HK-2 (cell line): Measurements from ENCODE around the gene LEPROT.
"Not testable (repeated sequence)": the region's sequence is repeated elsewhere in the genome, so short reads cannot be mapped to it uniquely, and the experiment has no call there.

Experiments used
- DNase-seq: peaks from one replicate; pipeline ENCODE4 v3.0.0-alpha.2; 2018; ENCODE audit not compliant: unreplicated experiment

LEPROT gene

GRCh38 chr1:65437616-65438015, 17.1 kb downstream of the LEPROT start:
- no peak for DNase-seq

GRCh38 chr1:65440322-65440900, 19.9 kb downstream of the LEPROT start:
- DNase-seq, result no peak

- no peak for DNase-seq
Measured at GRCh38 chr1:65440915-65441314, 20.4 kb downstream of the LEPROT start.

GRCh38 chr1:65441464-65441863, 21.0 kb downstream of the LEPROT start:
- DNase-seq, result no peak

- no peak for DNase-seq
Measured at GRCh38 chr1:65442442-65442841, 22.0 kb downstream of the LEPROT start.

GRCh38 chr1:65443647-65444046, 23.2 kb downstream of the LEPROT start:
- DNase-seq, result no peak

GRCh38 chr1:65444128-65444640, 23.7 kb downstream of the LEPROT start:
- no peak for DNase-seq

GRCh38 chr1:65445837-65446236, 25.4 kb downstream of the LEPROT start:
- DNase-seq, result no peak

GRCh38 chr1:65449214-65449823, 28.9 kb downstream of the LEPROT start:
- no peak for DNase-seq

GRCh38 chr1:65455678-65456077, 35.2 kb downstream of the LEPROT start:
- DNase-seq, result not testable (repeated sequence)

- no peak for DNase-seq
Measured at GRCh38 chr1:65456481-65456880, 36.0 kb downstream of the LEPROT start.

GRCh38 chr1:65457868-65458267, 37.4 kb downstream of the LEPROT start:
- no peak for DNase-seq

- DNase-seq, result no peak
Measured at GRCh38 chr1:65458730-65459396, 38.4 kb downstream of the LEPROT start.

GRCh38 chr1:65459397-65459768, 38.9 kb downstream of the LEPROT start:
- no peak for DNase-seq

GRCh38 chr1:65465837-65466236, 45.4 kb downstream of the LEPROT start:
- DNase-seq, result not testable (repeated sequence)

- no peak for DNase-seq
Measured at GRCh38 chr1:65467536-65467935, 47.1 kb downstream of the LEPROT start.

GRCh38 chr1:65469126-65469888, 48.8 kb downstream of the LEPROT start:
- no peak for DNase-seq

GRCh38 chr1:65469889-65470340, 49.4 kb downstream of the LEPROT start:
- DNase-seq, result no peak

- no peak for DNase-seq
Measured at GRCh38 chr1:65470766-65471165, 50.3 kb downstream of the LEPROT start.

- DNase-seq, result no peak
Measured at GRCh38 chr1:65471213-65471833, 50.9 kb downstream of the LEPROT start.

GRCh38 chr1:65471861-65472332, 51.4 kb downstream of the LEPROT start:
- no peak for DNase-seq

- no peak for DNase-seq
Measured at GRCh38 chr1:65476327-65476726, 55.9 kb downstream of the LEPROT start.
